Endothelial cell of umbilical vein (primary cell): ENCODE measurements around the gene TEAD4. TPM values are rescaled to one million over a fixed set of nuclear protein-coding genes. Genes with fewer than 3 reads are reported as not detected.

ENCODE experiments used
- BruUV-seq: library from RNA; stranded (reverse); fragments of 400-500 nt; replicated peaks from 2 replicates; lab custom pipeline; 2021; lab: Mats Ljungman, UMichigan
- CTCF ChIA-PET: fragments of 300-600, 350-600 bp; sonication (Branson Sonifier 250); formaldehyde crosslinking; loops from one replicate; lab custom pipeline; 2021; ENCODE audit warnings: antibody characterized with exemption, inconsistent platforms; lab: Charles Lee
- POLR2A ChIA-PET: fragments of 300-600, 350-600 bp; sonication (Branson Sonifier 250); formaldehyde crosslinking; loops from one replicate; lab custom pipeline; 2021; ENCODE audit warnings: antibody characterized with exemption, inconsistent platforms; lab: Charles Lee
- DNase-seq: peaks from one replicate; pipeline ENCODE4 v3.0.0-alpha.2; 2011; ENCODE audit warnings: low read depth, low spot score
- FAIRE-seq: peaks from 2 replicates; lab custom pipeline; 2011; peaks lifted over from hg19 to GRCh38; lab: Jason Lieb, UNC
- H2AFZ ChIP-seq: 2 replicates; pipeline ENCODE4 v1.6.0; 2012; ENCODE audit warnings: low read depth, low read length, control low read depth, inconsistent platforms
- H3K27ac ChIP-seq: 2 replicates; pipeline ENCODE4 v1.5.1; 2011; ENCODE audit warnings: low read depth, mild to moderate bottlenecking, control low read depth, low read length, moderate library complexity; ENCODE audit not compliant: insufficient read depth
- H3K27me3 ChIP-seq, 2 experiments: 2 replicates each; pipeline versions ENCODE4 v1.6.0 to v1.6.1; 2011; ENCODE audit warnings: low read length in 2 of 2, mixed read lengths in 1 of 2; ENCODE audit not compliant: control insufficient read depth in 2 of 2, insufficient read depth in 2 of 2
- H3K36me3 ChIP-seq, 2 experiments: 2 replicates in 1 of 2; 3 replicates in 1 of 2; pipeline ENCODE4 v1.5.1; 2011; ENCODE audit warnings: low read length in 2 of 2, mild to moderate bottlenecking in 1 of 2, moderate library complexity in 1 of 2; ENCODE audit not compliant: control insufficient read depth in 2 of 2, insufficient read depth in 2 of 2; ENCODE audit errors: extremely low read depth in 1 of 2
- H3K4me1 ChIP-seq: 3 replicates; pipeline ENCODE4 v1.5.1; 2011; ENCODE audit warnings: mild to moderate bottlenecking, low read length; ENCODE audit not compliant: control insufficient read depth, insufficient read depth; ENCODE audit errors: extremely low read depth
- H3K4me2 ChIP-seq: 2 replicates; pipeline ENCODE4 v1.6.1; 2011; ENCODE audit warnings: low read length, control low read depth, mixed read lengths; ENCODE audit not compliant: insufficient read depth
- H3K4me3 ChIP-seq, 3 experiments: fragments of 200-600 bp in 1 of 3; sonication (generic), shearing (Covaris generic) in 1 of 3; replicated peaks in 1 of 3; 2 replicates each; pipeline ENCODE4 v1.5.1; 2011 to 2016; ENCODE audit warnings: control low read depth in 3 of 3, low read length in 3 of 3, mild to moderate bottlenecking in 2 of 3, inconsistent platforms in 1 of 3, low read depth in 1 of 3, moderate library complexity in 1 of 3; ENCODE audit not compliant: insufficient read depth in 1 of 3
- H3K79me2 ChIP-seq: 2 replicates; pipeline ENCODE4 v1.6.0; 2012; ENCODE audit warnings: low read length, inconsistent platforms; ENCODE audit not compliant: control insufficient read depth, insufficient read depth
- H3K9ac ChIP-seq: replicated peaks from 2 replicates; pipeline ENCODE3; 2011; ENCODE audit warnings: low read length, control low read depth; ENCODE audit not compliant: insufficient read depth; ENCODE audit errors: extremely low read depth
- H3K9me1 ChIP-seq: replicated peaks from 3 replicates; pipeline ENCODE4 v1.6.0; 2011; ENCODE audit warnings: mild to moderate bottlenecking, low read length; ENCODE audit not compliant: control insufficient read depth, insufficient read depth; ENCODE audit errors: extremely low read depth
- H3K9me3 ChIP-seq: replicated peaks from 2 replicates; pipeline ENCODE4 v1.5.1; 2012; ENCODE audit warnings: low read length, inconsistent platforms; ENCODE audit not compliant: control insufficient read depth, insufficient read depth
- H4K20me1 ChIP-seq: replicated peaks from 2 replicates; pipeline ENCODE3; 2011; ENCODE audit warnings: mild to moderate bottlenecking, low read length; ENCODE audit not compliant: control insufficient read depth, insufficient read depth; ENCODE audit errors: extremely low read depth
- CTCF ChIP-seq, 2 donors: IDR thresholded peaks; 1 replicate in 1 of 2; 2 replicates in 1 of 2; pipeline ENCODE4 v1.5.1; 2011; ENCODE audit warnings: low read length in 2 of 2, mild to moderate bottlenecking in 2 of 2, moderate library complexity in 2 of 2, control low read depth in 1 of 2, inconsistent platforms in 1 of 2, low read depth in 1 of 2; ENCODE audit not compliant: insufficient read depth in 1 of 2; ENCODE audit errors: extremely low read depth in 1 of 2
- EZH2 ChIP-seq: IDR thresholded peaks from 2 replicates; pipeline ENCODE4 v1.6.1; 2012; ENCODE audit warnings: borderline replicate concordance, low read depth, mild to moderate bottlenecking, moderate library complexity, low read length, inconsistent platforms; ENCODE audit not compliant: severe bottlenecking
- FOS ChIP-seq: IDR thresholded peaks from 2 replicates; pipeline ENCODE4 v1.6.1; 2011; ENCODE audit warnings: mild to moderate bottlenecking, low read length, moderate library complexity, borderline replicate concordance; ENCODE audit not compliant: insufficient read depth
- GATA2 ChIP-seq: IDR thresholded peaks from 2 replicates; pipeline ENCODE4 v1.7.0; 2011; ENCODE audit warnings: low read depth, mild to moderate bottlenecking, moderate library complexity, mixed read lengths, low read length; ENCODE audit not compliant: insufficient read length, insufficient read depth
- JUN ChIP-seq: IDR thresholded peaks from 2 replicates; pipeline ENCODE4 v1.6.1; 2011; ENCODE audit warnings: borderline replicate concordance, low read depth; ENCODE audit not compliant: insufficient read length, insufficient read depth
- MAX ChIP-seq: IDR thresholded peaks from 2 replicates; pipeline ENCODE4 v1.6.1; 2011; ENCODE audit not compliant: insufficient read depth, insufficient read length
- MYC ChIP-seq: IDR thresholded peaks from one replicate; pipeline ENCODE4 v1.6.1; 2011; ENCODE audit warnings: mild to moderate bottlenecking, low read depth, low read length
- POLR2A ChIP-seq: IDR thresholded peaks from 2 replicates; pipeline ENCODE4 v1.6.1; 2012; ENCODE audit warnings: low read depth, mild to moderate bottlenecking, control low read depth, low read length
- POLR2AphosphoS5 ChIP-seq: IDR thresholded peaks from 2 replicates; pipeline ENCODE4 v1.6.1; 2012; ENCODE audit warnings: low read depth, mild to moderate bottlenecking, control low read depth, low read length, moderate library complexity; ENCODE audit not compliant: insufficient read depth
- dilution Hi-C: fragments of 300-500 bp; cut with MboI; formaldehyde crosslinking; loops from one replicate; pipeline ENCODE4 v1.15.0; 2019; ENCODE audit warnings: low sequenced_read_pairs; ENCODE audit not compliant: extremely low pct_ligation_motif_present
- intact Hi-C: fragments of 100-400 bp; cut with micrococcal nuclease; formaldehyde crosslinking; loops from one replicate; pipeline ENCODE4 v1.10.0; 2022
- polyA plus RNA-seq, 4 experiments: library from polyadenylated mRNA; depleted of rRNA in 3 of 4; stranded (reverse) in 3 of 4; unstranded in 1 of 4; fragments of >200 nt; gene quantifications; 2 replicates each; pipeline versions ENCODE4 v1.2.1 to v1.2.3, GENCODE V29; 2011 to 2012; ENCODE audit warnings: missing spikeins in 1 of 4
- total RNA-seq: library from RNA; stranded (reverse); gene quantifications from 2 replicates; pipeline ENCODE4 v1.2.3, GENCODE V29; 2021

Gene TEAD4
- total and polyA plus RNA-seq, 2 donors (not counting 3 experiments of a cell fraction or from before 2014, with no cell fraction given): 34.4 to 46.0 TPM

- Histone ChIP-seq H3K9ac (no peak overlapping the region), H3K9me1 (no peaks in the 10 kb centered on the region), H3K9me3 (no peaks in the 10 kb centered on the region), H3K36me3 (no peaks in the 10 kb centered on the region), H3K4me3 (peak overlapping the region in 1 of 3 experiments; percentile 1), H3K4me2 (peak overlapping the region; percentile 36), H3K79me2 (peaks cover 65% of the 10 kb centered on the region), H3K27me3 (no peaks in the 10 kb centered on the region), H3K27ac (peak overlapping the region; percentile 63), H3K4me1 (peaks cover 41% of the 10 kb centered on the region), H2AFZ (no peak overlapping the region), H4K20me1 (no peaks in the 10 kb centered on the region)
- DNase-seq (peak; percentile 27), FAIRE-seq (peak; percentile 76)
- CTCF ChIA-PET: interaction anchor here (1.4 to 2.1 kb wide), 5 partner anchors 11 to 117 kb away, joined by 3 to 12 read pairs (median 6); no protein-coding TSS in a partner anchor
- dilution Hi-C loops: no loop called here
- TF ChIP-seq MAX (no peak), POLR2AphosphoS5 (no peak), GATA2 (no peak), JUN (no peak)
- no TSS peak for BruUV-seq
- POLR2A ChIA-PET: no interaction called here
- intact Hi-C loops: loop anchor here (5.0 kb wide), 1 partner anchor 134 kb away; no protein-coding TSS in a partner anchor
Measured at GRCh38 chr12:2963154-2963759, 4.1 kb downstream of the TEAD4 start.

- H3K9me1 ChIP-seq: no peaks in the 10 kb centered on the region
- DNase-seq: peak; percentile 54
- BruUV-seq: no TSS peak
- H3K36me3 ChIP-seq: no peaks in the 10 kb centered on the region
- peak overlapping the region; percentile 62 for H3K4me2 ChIP-seq
- FAIRE-seq: peak; percentile 82
- dilution Hi-C loops (no loop called here), intact Hi-C loops (loop anchor here (1.0 to 5.0 kb wide), 3 partner anchors 23 to 133 kb away; partner anchors contain the start of gene TULP3)
- peaks cover 38% of the 10 kb centered on the region for H3K4me1 ChIP-seq
- ChIA-PET CTCF (interaction anchor here (0.9 to 2.1 kb wide), 7 partner anchors 10 to 118 kb away, joined by 3 to 12 read pairs (median 5); no protein-coding TSS in a partner anchor), POLR2A (no interaction called here)
- peak overlapping the region; percentile 63 for H3K27ac ChIP-seq
- TF ChIP-seq FOS: peak; percentile 71
- TF ChIP-seq JUN: no peak
- peak; percentile 79 for TF ChIP-seq POLR2AphosphoS5
- peak; percentile 27 for TF ChIP-seq POLR2A
- TF ChIP-seq CTCF (IDR thresholded peaks at IDR 0.05; ENCODE audit: extremely low read depth in 1 of 2, insufficient read depth in 1 of 2, low read depth in 1 of 2, low read length in 2 of 2): no peak
- peak; percentile 27 for TF ChIP-seq GATA2
- no peak for TF ChIP-seq EZH2
- no peak for TF ChIP-seq MYC
- TF ChIP-seq MAX: no peak
- peak overlapping the region; percentile 41 for H2AFZ ChIP-seq
- H3K9ac ChIP-seq: peak overlapping the region; percentile 22
- no peaks in the 10 kb centered on the region for H3K9me3 ChIP-seq
- H4K20me1 ChIP-seq: no peaks in the 10 kb centered on the region
- no peaks in the 10 kb centered on the region for H3K27me3 ChIP-seq
- H3K4me3 ChIP-seq: peak overlapping the region in 2 of 3 experiments; percentile 5 to 33
- H3K79me2 ChIP-seq: peaks cover 70% of the 10 kb centered on the region
Measured at GRCh38 chr12:2963760-2964292, 4.6 kb downstream of the TEAD4 start.
